HG03575 (cell line): ENCODE results near the gene CIROP.

Source experiments
- ATAC-seq: cut with Tn5 transposase; IDR thresholded peaks from one replicate; pipeline ENCODE4 v1.9.1; 2021; ENCODE audit not compliant: unreplicated experiment, insufficient number of reproducible peaks, low FRiP score; ENCODE audit errors: extremely low read depth

CIROP gene

GRCh38 chr14:23101213-23101970 is 3.4 kb downstream of the CIROP start:
- no peak for ATAC-seq

DNA sequence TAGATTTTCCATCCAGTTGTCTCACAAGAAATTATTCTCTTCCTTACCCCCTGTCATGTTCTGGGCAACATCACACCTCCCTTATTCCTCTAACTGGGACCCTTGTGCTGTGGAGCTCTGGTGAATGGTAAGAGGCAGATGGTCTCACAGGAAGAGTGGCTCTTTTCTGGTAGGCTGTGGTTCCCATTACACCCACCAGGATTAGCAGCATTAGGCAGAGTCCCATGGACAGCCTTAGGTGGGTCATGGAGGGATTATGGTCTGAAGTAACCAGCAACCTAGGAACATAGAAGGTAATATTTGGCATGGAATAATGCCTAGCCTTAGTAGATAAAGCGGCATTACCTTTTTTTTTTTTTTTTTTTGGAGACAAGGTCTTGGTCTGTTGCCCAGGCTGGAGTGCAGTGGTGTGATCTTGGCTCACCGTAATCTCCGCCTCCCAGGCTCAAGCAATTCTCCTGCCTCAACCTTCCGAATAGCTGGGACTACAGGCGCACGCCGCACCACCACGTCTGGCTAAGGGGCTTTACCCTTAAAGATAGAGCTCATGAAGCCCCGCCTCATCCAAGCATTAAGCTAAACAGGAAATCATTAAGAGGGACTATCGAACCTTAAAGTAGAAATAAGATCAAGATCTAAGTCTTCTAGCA is 5.5 kb downstream of the CIROP start:
- no peak for ATAC-seq

DNA sequence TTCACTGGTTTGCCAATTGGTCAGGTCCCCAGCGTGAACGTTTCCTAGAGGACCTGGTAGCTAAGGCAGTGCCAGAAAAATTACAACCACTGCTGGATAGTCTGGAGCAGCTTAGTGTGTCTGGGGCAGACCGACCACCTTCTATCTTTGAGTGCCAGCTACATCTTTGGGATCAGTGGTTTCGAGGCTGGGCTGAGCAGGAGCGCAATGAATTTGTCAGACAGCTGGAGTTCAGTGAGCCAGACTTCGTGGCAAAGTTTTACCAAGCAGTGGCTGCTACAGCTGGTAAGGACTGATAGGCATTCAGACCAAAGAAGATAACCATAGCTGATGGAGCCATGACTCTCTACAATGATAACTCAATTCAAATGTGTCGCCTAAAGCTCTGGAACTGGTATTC is 7.0 kb downstream of the CIROP start:
- no peak for ATAC-seq

- peak; percentile 84 for ATAC-seq
Measured at GRCh38 chr14:23095196-23096108, 9.3 kb downstream of the CIROP start, which contains the start of gene C14orf119. Gene C14orf119 (plus strand): TSS chr14:23095505. CDS start chr14:23097659, 2,154 bp downstream.

DNA sequence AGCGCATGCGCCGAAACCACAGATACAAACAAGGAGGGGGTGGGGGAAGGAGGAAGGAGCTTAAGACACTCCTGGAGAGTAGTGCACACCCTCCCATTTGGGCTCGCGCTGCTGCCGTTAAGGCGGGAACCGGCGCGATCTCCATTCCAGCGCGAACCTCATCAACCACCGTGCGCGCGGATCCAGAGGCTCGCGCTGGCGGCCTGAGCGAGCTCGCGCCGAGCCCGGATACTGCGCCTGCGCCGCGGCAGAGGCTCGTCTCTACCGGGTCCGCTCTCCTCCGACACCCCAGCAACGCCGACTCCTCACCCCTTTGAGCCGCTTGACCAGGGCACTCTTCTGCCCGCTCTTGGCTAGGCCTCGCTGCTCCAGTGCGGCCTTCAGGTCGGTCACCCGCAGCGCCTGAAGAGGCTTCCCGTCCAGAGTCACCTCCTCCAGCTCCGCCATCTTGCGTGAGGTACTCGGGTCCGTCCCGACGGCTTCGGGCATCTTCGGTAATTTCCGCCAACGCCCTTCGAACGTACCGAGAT is 10.1 kb downstream of the CIROP start, which contains the start of gene ACIN1:
Gene ACIN1, minus strand, starts transcription at position 471 of the 530 bp plus-strand sequence. Its CDS starts 24 bp downstream, at position 447.
- ATAC-seq: peak; percentile 4

DNA sequence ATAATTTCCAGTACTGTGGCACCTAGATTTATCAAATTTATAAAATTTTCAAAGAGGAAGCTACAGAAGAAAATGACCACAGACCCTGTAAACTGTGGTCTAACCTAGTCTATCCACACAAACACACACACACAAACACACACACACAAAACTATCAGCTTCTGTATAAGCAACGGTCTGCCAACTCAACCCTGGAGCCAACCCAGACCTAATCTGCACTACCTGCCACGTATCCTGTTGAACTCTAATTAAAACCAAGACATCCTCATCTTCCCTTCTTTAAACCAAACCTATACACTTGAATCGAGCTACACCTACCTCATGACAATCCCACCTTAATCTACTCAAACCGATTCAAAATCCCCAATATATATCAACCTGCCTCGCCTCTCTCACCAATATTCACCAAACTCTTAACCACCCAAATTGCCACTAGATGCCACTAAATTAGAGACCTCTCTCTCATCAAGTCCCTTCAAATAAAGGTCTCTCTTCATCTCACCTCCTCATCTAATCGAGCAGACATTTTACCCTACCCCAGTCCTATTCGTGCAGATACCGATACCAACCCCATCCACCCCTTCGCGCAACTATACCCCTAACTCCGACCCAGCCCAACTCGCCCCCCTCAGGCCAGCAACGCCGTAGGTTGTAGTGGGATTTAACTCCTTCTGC is 10.7 kb downstream of the CIROP start:
- ATAC-seq: no peak

GRCh38 chr14:23093526-23093925 is 11.3 kb downstream of the CIROP start:
- ATAC-seq: no peak

- no peak for ATAC-seq
Measured at GRCh38 chr14:23093104-23093503, 11.7 kb downstream of the CIROP start.

DNA sequence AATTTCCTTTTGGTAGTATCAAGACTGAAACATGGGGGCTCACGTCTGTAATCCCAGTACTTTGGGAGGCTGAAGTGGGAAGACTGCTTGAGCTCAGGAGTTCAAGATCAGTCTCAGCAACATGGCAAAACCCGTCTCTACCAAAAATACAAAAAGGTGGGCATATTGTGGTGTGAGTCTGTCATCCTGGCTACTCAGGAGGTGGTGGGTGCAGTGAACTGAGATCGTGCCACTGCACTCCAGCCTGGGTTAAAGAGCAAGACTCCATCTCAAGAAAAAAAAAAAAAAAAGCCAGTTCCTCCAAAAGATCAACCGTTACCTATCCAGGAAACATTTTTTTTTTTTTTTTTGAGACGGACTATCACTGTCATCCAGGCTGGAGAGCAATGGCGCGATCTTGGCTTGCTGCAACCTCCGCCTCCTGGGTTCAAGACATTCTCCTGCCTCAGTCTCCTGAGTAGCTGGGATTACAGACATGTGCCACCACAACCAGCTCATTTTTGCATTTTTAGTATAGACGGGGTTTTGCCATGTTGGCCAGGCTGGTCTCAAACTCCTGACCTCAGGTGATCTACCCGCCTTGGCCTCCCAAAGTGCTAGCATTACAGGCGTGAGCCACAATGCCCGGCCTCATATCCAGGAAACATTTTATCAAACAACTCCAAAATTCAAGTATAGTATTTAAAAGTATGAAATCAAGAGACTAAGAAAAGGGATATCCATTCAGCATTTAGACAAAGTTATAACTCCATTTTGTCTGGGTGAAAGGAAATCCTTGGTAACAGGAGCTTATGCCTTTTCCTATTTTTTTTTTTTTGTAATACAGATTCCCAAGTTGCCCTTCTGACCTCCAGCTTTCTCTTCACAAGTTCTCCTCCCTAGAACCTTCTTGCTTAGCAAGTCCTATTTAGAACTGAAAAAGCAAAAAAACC is 13.2 kb downstream of the CIROP start:
- no peak for ATAC-seq

DNA sequence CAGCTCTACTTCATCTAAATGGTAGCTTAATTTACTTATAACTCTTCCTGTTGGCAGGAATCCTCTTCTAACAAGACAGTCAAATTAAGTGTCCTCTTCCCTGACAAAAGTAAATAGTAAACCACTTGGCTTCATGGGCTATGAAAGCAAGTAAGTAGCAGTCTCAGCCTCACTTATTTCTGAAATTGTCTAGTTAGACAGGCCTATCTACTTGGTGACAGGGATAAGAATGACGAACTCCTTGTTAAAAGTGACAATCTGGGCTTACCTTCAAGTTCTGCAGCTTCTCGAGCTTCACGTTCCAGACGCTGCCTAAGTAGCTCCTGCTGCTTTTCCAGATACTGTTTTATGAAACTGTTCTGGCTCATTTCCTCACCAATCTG is 14.5 kb downstream of the CIROP start:
- no peak for ATAC-seq

- no peak for ATAC-seq
Measured at GRCh38 chr14:23089498-23090253, 15.1 kb downstream of the CIROP start.

DNA sequence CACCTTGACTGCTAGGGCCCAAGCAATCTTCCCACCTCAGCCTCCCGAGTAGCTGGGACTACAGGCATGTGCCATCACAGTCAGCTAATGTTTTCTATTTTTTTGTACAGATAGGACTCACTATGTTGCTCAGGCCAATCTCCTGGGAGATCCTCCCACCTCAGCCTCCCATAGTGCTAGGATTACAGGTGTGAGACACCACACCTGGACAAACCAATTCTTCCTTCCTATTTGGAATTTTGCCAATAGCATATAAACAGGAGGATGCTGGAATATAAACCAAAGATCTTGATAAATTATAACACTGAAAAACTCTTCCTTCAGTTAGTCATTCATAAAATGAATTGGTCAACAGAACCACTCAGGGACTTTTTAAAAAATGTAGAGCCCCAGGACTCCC is 18.2 kb downstream of the CIROP start:
- ATAC-seq: no peak

- no peak for ATAC-seq
Measured at GRCh38 chr14:23085458-23085857, 19.3 kb downstream of the CIROP start.

DNA sequence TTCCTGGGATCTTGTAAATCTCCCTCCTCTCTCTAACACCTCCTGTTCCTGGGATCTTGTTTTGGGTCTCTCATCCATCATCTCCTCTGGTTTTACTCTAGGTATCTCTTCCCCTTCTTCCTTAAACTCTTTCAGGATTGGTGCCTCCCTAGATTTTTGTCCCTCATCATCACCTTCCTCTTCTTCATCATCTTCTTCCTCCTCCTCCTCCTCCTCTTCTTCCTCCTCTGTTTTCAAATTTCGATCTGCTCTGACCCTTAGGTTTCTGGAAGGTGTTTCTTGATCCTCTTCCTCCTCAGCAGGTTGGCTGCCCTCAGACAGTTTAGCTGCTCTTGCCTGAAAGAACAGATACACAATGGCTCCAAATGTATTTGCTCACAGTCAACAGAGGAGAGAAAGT is 24.3 kb downstream of the CIROP start:
- no peak for ATAC-seq

DNA sequence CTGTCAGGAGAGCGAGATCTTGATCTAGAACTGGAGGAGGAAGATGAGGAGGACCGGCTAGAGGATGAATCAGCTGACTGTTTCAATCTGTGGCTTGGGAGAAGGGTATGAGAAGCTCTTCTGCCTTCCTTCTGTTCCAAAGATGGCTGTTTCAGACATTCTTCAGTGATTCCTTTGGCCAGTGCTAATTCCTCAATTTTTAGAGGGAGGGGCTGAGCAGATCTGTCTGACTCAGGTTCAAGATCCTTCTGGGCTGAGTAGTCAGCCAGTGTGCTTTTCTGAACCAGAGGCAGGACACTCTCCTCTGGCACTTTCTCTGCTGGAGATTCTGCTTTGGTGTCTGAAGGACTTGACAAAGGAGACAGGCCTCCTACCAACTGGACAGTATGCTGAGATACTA is 25.1 kb downstream of the CIROP start:
- ATAC-seq: no peak

GRCh38 chr14:23078692-23079116 is 26.1 kb downstream of the CIROP start:
- ATAC-seq: no peak

DNA sequence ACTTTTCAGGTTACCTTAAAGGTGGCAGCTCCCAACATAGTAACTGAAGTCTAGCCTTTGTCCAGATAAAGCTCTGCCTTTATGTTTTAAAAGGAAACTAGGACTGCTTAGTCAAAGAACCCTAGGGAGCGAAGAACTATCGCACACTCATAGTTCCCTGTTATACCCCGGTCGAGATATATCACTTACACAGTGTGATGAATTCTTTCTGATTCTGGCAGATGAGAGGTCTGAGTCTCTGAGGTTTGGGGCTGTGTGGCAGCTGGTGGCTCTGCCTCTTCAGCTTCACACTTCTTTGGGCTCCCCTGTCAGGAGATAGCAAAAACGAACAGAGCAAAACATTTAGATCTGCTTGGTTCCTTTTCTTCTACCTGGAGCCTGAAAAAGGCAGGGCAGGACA is 26.8 kb downstream of the CIROP start:
- ATAC-seq: no peak
